GM12891 (cell line): ENCODE data around the gene HSFX4.
"Not testable (repeated sequence)": the region's sequence is repeated elsewhere in the genome, so short reads cannot be mapped to it uniquely, and the experiment has no call there.

Source experiments
- PAX5 ChIP-seq: IDR thresholded peaks from 2 replicates; pipeline ENCODE4 v1.6.1; 2011; ENCODE audit warnings: low read length, moderate library complexity, mild to moderate bottlenecking; ENCODE audit not compliant: insufficient read depth, severe bottlenecking
- POLR2A ChIP-seq: IDR thresholded peaks from 2 replicates; pipeline ENCODE4 v1.6.1; 2011; ENCODE audit warnings: low read depth, low read length, control low read depth
- POLR2AphosphoS5 ChIP-seq: IDR thresholded peaks from 2 replicates; pipeline ENCODE4 v1.6.1; 2011; ENCODE audit warnings: low read depth, low read length, control low read depth
- POU2F2 ChIP-seq: IDR thresholded peaks from 2 replicates; pipeline ENCODE4 v1.6.1; 2011; ENCODE audit warnings: low read depth, mild to moderate bottlenecking, control low read depth, low read length, moderate library complexity
- SPI1 ChIP-seq: IDR thresholded peaks from 2 replicates; pipeline ENCODE4 v1.6.1; 2011; ENCODE audit warnings: low read depth, low read length, control low read depth
- TAF1 ChIP-seq: IDR thresholded peaks from 2 replicates; pipeline ENCODE4 v1.6.1; 2011; ENCODE audit warnings: low read depth, low read length, control low read depth

- not testable (repeated sequence) for TF ChIP-seq SPI1, POLR2A, POLR2AphosphoS5, TAF1, POU2F2, PAX5
Observed at GRCh38 chrX:149923836-149924235, 5.5 kb upstream of the HSFX4 start.
